BE2C (cell line): ENCODE results near the gene NDUFB5.

Experiments
- DNase-seq: peaks from one replicate; pipeline ENCODE4 v3.0.0-alpha.2; 2020
- H3K27me3 ChIP-seq: fragments of 250-450 bp; sonication (Bioruptor Pico); 2 replicates; pipeline ENCODE4 v1.5.1; 2020; ENCODE audit warnings: mild to moderate bottlenecking
- H3K36me3 ChIP-seq: fragments of 250-450 bp; sonication (Bioruptor Pico); 2 replicates; pipeline ENCODE4 v1.5.1; 2020; ENCODE audit warnings: mild to moderate bottlenecking
- H3K4me1 ChIP-seq: fragments of 250-450 bp; sonication (Bioruptor Pico); 2 replicates; pipeline ENCODE4 v1.5.1; 2020
- H3K4me3 ChIP-seq: 2 replicates; pipeline ENCODE4 v1.5.1; 2011; ENCODE audit warnings: low read depth, low read length
- H3K9me3 ChIP-seq: fragments of 250-450 bp; sonication (Bioruptor Pico); 2 replicates; pipeline ENCODE4 v1.5.1; 2020
- TF ChIP-seq, protein P1 (sequence below): IDR thresholded peaks from 2 replicates; pipeline ENCODE4 v1.5.1; 2012; ENCODE audit warnings: mild to moderate bottlenecking, low read depth, low read length

NDUFB5 gene

DNA sequence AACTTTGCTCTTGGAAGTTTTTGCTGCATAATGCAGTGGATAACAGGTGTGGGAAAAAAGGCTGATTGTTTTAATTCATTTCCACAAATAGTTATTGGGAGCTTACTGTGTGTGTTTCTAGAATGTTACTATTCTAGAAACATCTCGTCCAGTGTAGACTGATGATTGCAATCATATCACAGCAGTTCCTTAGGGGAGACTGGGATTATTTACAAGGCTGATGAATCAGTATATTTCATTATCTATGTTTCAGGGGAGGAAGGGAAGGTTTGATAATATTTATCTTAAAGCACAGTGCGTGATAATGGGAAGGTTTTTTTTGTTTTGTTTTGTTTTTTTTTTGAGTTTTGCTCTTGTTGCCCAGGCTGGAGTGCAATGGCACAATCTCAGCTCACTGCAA, 50.6 kb downstream of the NDUFB5 start:
- H3K9me3 ChIP-seq, result no peaks in the 10 kb centered on the region
- DNase-seq, result no peak
- H3K4me1 ChIP-seq, result peaks cover 5% of the 10 kb centered on the region
- H3K36me3 ChIP-seq, result no peaks in the 10 kb centered on the region; the same call in 1 of the 2 replicates
- no peaks in the 10 kb centered on the region for H3K27me3 ChIP-seq
- TF ChIP-seq, protein P1, sequence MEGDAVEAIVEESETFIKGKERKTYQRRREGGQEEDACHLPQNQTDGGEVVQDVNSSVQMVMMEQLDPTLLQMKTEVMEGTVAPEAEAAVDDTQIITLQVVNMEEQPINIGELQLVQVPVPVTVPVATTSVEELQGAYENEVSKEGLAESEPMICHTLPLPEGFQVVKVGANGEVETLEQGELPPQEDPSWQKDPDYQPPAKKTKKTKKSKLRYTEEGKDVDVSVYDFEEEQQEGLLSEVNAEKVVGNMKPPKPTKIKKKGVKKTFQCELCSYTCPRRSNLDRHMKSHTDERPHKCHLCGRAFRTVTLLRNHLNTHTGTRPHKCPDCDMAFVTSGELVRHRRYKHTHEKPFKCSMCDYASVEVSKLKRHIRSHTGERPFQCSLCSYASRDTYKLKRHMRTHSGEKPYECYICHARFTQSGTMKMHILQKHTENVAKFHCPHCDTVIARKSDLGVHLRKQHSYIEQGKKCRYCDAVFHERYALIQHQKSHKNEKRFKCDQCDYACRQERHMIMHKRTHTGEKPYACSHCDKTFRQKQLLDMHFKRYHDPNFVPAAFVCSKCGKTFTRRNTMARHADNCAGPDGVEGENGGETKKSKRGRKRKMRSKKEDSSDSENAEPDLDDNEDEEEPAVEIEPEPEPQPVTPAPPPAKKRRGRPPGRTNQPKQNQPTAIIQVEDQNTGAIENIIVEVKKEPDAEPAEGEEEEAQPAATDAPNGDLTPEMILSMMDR, result no peak
- peak overlapping the region; percentile 99; the same call in 1 of the 2 replicates for H3K4me3 ChIP-seq

DNA sequence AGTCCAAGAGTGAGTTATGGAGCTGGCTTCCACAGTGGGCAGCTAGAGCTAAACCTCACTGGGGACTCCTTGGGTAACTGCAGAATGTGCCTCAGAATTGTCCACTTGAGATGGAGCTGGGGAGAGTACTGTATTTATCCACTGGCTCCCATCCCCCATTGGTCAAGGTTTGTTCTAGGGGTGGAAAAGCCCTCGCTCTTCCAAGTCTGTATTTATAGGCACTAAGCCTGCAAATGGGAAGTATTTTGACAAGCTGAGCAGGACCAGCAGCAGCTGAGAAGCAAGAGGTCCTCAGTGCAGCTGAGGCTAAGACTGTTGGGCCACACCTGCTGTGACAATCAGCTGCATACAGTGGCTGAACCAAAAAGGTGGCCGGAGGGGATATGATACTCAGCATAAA, 54.0 kb downstream of the NDUFB5 start:
- H3K9me3 ChIP-seq, result no peaks in the 10 kb centered on the region
- TF ChIP-seq, protein P1, result no peak
- H3K27me3 ChIP-seq, result no peaks in the 10 kb centered on the region
- H3K4me3 ChIP-seq, result no peak overlapping the region
- H3K36me3 ChIP-seq, result no peaks in the 10 kb centered on the region; the same call in 1 of the 2 replicates
- no peak for DNase-seq
- peaks cover 5% of the 10 kb centered on the region for H3K4me1 ChIP-seq

DNA sequence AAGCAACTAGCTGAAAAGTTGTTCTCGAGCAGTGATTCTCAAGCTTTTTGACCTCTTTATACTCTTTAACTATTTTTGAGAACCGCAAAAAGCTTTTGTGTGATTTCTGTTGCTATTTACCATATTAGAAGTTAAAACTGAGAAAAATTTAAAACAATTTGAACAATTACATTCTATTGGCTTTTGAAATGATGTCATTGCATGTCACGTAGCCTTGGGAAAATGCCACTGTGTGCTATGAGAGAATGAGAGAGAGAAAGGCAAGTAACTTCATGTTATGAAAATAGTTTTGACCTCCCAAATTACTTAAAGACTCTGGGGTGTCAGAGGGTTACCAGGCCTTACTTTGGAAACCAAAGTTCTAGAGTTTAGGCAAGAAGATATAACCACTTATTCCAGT, 56.3 kb downstream of the NDUFB5 start:
- Histone ChIP-seq H3K4me1 (0 out of 2 replicates have a peak, but pooled peaks cover under 1% of the 10 kb centered on the region), H3K36me3 (no peaks in the 10 kb centered on the region; the same call in 1 of the 2 replicates), H3K4me3 (no peak overlapping the region), H3K27me3 (no peaks in the 10 kb centered on the region), H3K9me3 (no peaks in the 10 kb centered on the region)
- no peak for DNase-seq
- TF ChIP-seq, protein P1, result no peak

DNA sequence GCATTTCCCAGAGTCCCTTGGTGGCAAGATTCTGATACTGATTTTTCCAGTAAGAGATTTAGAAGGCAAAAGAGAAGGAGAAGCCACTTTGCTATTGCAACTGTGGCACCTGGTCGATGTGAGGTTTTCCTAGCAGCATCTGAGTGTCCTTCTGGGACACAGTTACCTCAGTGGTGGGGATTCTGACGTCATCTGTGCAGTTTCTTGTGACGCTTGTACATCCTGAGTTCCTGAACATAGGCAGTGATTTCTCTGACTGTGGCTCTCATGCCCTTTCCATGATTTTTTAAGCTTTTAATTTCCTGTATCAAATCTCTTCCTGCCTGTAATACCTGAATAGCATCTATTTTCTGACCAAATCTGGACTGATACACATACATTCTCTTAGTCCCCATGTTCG, 57.2 kb downstream of the NDUFB5 start:
- Histone ChIP-seq H3K4me3 (no peak overlapping the region), H3K4me1 (0 out of 2 replicates have a peak, but pooled peaks cover 6% of the 10 kb centered on the region), H3K9me3 (no peaks in the 10 kb centered on the region), H3K36me3 (no peaks in the 10 kb centered on the region), H3K27me3 (no peaks in the 10 kb centered on the region)
- DNase-seq, result no peak
- TF ChIP-seq, protein P1, result no peak

DNA sequence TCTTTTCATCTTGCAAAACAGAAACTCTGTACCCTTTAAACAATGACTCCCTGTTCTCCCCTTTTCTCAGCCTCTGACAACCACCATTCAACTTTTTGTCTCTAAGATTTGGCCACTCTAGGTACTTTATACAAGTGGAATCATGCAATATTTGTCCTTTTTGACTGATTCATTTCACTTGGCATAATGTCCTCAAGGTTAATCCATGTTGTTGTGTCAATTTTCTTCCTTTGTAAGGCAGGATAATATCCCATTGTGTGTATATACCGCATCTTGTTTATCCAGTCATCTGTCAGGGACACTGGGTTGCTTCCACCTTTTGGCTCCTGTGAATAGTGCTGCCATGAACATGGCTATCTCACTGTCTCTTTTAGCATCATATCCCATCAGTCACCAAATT, 58.5 kb downstream of the NDUFB5 start:
- TF ChIP-seq, protein P1, result no peak
- no peaks in the 10 kb centered on the region for H3K27me3 ChIP-seq
- H3K4me3 ChIP-seq, result no peak overlapping the region
- no peaks in the 10 kb centered on the region for H3K9me3 ChIP-seq
- DNase-seq, result no peak
- no peaks in the 10 kb centered on the region for H3K36me3 ChIP-seq
- 0 out of 2 replicates have a peak, but pooled peaks cover 6% of the 10 kb centered on the region for H3K4me1 ChIP-seq

DNA sequence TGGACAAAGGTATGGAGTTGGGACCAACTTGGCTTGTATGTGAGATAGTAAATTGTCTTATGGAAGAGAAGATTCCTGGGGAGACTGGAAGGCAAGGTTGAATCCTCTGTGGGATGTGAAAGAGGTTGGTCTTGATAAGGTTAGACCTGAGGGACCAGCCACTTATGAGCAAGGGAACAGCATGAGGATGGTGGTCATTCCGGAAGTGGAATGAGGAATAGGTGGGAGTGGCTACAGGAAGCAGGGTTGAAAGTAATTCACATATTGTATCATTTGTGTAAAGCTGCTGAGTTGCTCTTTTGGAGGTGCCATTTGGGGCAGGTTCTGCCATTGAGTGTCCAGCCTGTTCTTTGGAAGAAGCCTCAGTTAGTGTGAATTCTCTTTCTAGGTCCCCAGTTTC, 61.4 kb downstream of the NDUFB5 start:
- H3K9me3 ChIP-seq, result no peaks in the 10 kb centered on the region
- no peak overlapping the region for H3K4me3 ChIP-seq
- TF ChIP-seq, protein P1, result no peak
- no peaks in the 10 kb centered on the region for H3K36me3 ChIP-seq
- H3K27me3 ChIP-seq, result no peaks in the 10 kb centered on the region
- 0 out of 2 replicates have a peak, but pooled peaks cover 6% of the 10 kb centered on the region for H3K4me1 ChIP-seq
- no peak for DNase-seq
